ENCODE data around the gene MECP2.

MECP2 gene

DNA sequence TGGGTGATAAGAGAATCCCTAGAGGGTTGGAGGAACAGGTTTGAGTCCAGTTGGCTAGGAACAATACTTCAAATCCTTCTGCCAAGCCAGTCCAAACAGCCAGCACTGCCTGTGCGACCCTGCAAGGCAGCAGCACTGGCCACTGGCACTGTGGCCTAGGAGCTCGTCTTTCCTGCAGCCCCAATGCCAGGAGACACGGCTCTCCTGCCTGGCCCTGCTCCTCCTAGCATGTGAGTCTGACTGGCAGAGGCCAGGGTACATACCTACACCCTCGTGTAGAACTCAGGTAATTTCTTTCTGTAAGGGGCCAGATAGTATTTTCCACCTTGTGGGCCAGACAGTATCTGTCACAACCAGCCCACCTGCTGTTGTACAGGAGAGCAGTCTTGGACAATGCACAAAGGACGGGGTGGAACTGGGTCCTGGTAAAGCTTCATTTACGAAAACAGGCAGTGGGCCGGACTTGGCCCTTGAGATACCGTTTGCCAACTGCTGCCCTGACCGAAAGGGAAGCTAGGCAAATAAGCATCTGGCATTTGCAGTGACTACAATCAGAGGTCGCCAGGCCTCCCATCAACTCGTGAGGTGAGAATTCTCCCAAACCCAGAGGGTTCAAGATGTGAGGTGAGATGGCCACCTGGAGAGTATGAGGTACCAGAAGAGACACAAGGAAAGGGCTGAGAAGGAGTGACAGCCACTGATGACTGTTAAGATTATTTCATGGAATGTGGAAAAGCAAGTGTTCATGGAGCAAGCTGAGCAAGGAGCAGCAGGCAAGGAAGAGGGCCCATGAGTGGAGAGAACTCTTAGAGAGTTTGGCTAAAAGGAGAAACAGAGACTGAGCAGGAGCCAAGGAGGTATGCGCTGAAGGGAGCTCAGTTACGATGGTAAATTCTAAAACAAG lies 48.1 kb downstream of the MECP2 start:
- DNase-seq (ENCODE audit: low read depth, low spot score): no peak
- TF ChIP-seq FOXP2 (optimal IDR thresholded peaks at IDR 0.05; ENCODE audit: control extremely low read depth, extremely low read length, insufficient read depth) (no peak), POLR2AphosphoS5 (IDR thresholded peaks at IDR 0.05; ENCODE audit: borderline replicate concordance, low read depth, low read length) (no peak), EZH2 (IDR thresholded peaks at IDR 0.05) (no peak)
- no peak overlapping the region for H3K4me3 ChIP-seq
- no peaks in the 10 kb centered on the region for H3K36me3 ChIP-seq (ENCODE audit: insufficient read depth, low read length)
- H3K9me3 ChIP-seq (ENCODE audit: low read depth, low read length): no peaks in the 10 kb centered on the region
- H3K9ac ChIP-seq (ENCODE audit: insufficient read length): no peak overlapping the region
- H3K27ac ChIP-seq: no peak overlapping the region

DNA sequence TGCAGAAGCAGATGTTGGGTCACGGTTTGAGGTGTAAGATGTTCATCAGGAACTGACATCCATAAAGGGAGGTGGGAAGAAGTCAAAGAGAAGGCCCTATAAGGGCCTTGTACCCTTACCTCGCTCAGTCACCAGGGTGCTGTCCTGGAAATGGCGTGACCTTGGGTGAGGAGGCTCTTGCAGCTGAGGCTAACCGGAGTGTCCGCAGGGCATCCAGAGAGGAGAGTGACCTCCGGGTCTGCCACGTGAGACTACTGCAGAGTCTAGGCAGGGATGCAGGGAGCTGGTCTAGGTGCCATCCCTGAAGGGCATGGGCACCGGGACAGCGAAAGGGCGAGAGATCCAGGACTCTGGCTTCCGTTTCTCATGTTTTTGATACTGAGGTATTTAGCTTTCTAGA lies 49.1 kb downstream of the MECP2 start:
- TF ChIP-seq POLR2AphosphoS5 (IDR thresholded peaks at IDR 0.05; ENCODE audit: borderline replicate concordance, low read depth, low read length): no peak
- no peak for TF ChIP-seq EZH2 (IDR thresholded peaks at IDR 0.05)
- no peak for TF ChIP-seq FOXP2 (optimal IDR thresholded peaks at IDR 0.05; ENCODE audit: control extremely low read depth, extremely low read length, insufficient read depth)
- H3K36me3 ChIP-seq (ENCODE audit: insufficient read depth, low read length): 0 out of 2 replicates have a peak, but pooled peaks cover 3% of the 10 kb centered on the region
- H3K4me3 ChIP-seq: no peak overlapping the region
- no peak overlapping the region for H3K9ac ChIP-seq (ENCODE audit: insufficient read length)
- H3K27ac ChIP-seq: no peak overlapping the region
- DNase-seq (ENCODE audit: low read depth, low spot score): no peak
- no peaks in the 10 kb centered on the region for H3K9me3 ChIP-seq (ENCODE audit: low read depth, low read length)

DNA sequence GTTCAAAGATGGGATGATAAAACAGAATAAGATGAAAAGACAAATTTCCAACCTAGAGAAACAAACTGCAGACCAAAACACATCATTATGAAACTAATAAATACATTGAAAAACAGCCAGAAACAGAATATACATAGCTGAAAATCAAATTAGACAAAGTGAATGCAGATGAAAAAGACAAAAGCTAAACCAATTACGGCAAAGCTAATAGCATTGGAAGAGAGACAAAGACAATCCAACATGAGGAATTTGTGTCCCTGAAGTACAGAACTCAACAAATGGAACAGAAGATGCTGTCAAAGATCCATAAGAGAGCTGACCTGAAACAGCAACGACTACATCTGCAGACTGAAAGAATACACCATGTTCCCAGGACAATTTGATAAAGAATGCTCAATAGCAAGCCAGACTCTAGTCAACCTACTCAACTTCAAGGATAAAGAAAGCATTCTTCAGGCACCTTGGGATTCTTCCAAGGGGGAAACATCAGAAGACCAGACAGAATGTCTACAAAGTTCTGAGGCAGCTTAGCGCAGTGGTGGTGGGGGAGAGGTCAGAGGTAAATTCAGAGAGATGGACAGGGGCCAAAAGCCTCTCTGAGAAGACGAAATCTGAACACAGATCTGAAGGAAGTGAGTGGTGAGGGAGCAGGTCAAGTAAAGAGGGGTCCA lies 50.4 kb downstream of the MECP2 start:
- no peak for DNase-seq (ENCODE audit: low read depth, low spot score)
- Histone ChIP-seq H3K27ac (peak overlapping the region; percentile 91), H3K9ac (ENCODE audit: insufficient read length) (peak overlapping the region; percentile 32), H3K4me3 (peak overlapping the region; percentile 60), H3K36me3 (ENCODE audit: insufficient read depth, low read length) (0 out of 2 replicates have a peak, but pooled peaks cover 3% of the 10 kb centered on the region), H3K9me3 (ENCODE audit: low read depth, low read length) (no peaks in the 10 kb centered on the region)
- TF ChIP-seq FOXP2 (optimal IDR thresholded peaks at IDR 0.05; ENCODE audit: control extremely low read depth, extremely low read length, insufficient read depth) (no peak), POLR2AphosphoS5 (IDR thresholded peaks at IDR 0.05; ENCODE audit: borderline replicate concordance, low read depth, low read length) (no peak), EZH2 (IDR thresholded peaks at IDR 0.05) (no peak)

- H3K27ac ChIP-seq: peak overlapping the region; percentile 91
- H3K4me3 ChIP-seq: peak overlapping the region; percentile 60
- peak overlapping the region; percentile 32 for H3K9ac ChIP-seq (ENCODE audit: insufficient read length)
- TF ChIP-seq EZH2 (IDR thresholded peaks at IDR 0.05) (no peak), FOXP2 (optimal IDR thresholded peaks at IDR 0.05; ENCODE audit: control extremely low read depth, extremely low read length, insufficient read depth) (no peak), POLR2AphosphoS5 (IDR thresholded peaks at IDR 0.05; ENCODE audit: borderline replicate concordance, low read depth, low read length) (no peak)
- no peaks in the 10 kb centered on the region for H3K9me3 ChIP-seq (ENCODE audit: low read depth, low read length)
- H3K36me3 ChIP-seq (ENCODE audit: insufficient read depth, low read length): 0 out of 2 replicates have a peak, but pooled peaks cover 3% of the 10 kb centered on the region
- peak; percentile 26 for DNase-seq (ENCODE audit: low read depth, low spot score)
Observed at GRCh38 chrX:154046031-154046781, 51.3 kb downstream of the MECP2 start.

- no peaks in the 10 kb centered on the region for H3K9me3 ChIP-seq (ENCODE audit: low read depth, low read length)
Observed at GRCh38 chrX:154044091-154044490, 53.4 kb downstream of the MECP2 start.

GRCh38 chrX:154043003-154043763 lies 54.3 kb downstream of the MECP2 start:
- Histone ChIP-seq H3K27ac (0 out of 2 replicates have a peak overlapping the region, but pooled peaks have one; percentile 13), H3K4me3 (no peak overlapping the region), H3K36me3 (ENCODE audit: insufficient read depth, low read length) (0 out of 2 replicates have a peak, but pooled peaks cover 3% of the 10 kb centered on the region), H3K9ac (ENCODE audit: insufficient read length) (no peak overlapping the region), H3K9me3 (ENCODE audit: low read depth, low read length) (no peaks in the 10 kb centered on the region)
- no peak for DNase-seq (ENCODE audit: low read depth, low spot score)
- TF ChIP-seq FOXP2 (optimal IDR thresholded peaks at IDR 0.05; ENCODE audit: control extremely low read depth, extremely low read length, insufficient read depth) (no peak), EZH2 (IDR thresholded peaks at IDR 0.05) (no peak), POLR2AphosphoS5 (IDR thresholded peaks at IDR 0.05; ENCODE audit: borderline replicate concordance, low read depth, low read length) (no peak)

More at GRCh38 chrX:154044091-154044490, 53.4 kb downstream of the MECP2 start:
- DNase-seq (ENCODE audit: low read depth, low spot score): no peak
- no peak overlapping the region for H3K9ac ChIP-seq (ENCODE audit: insufficient read length)
- no peak for TF ChIP-seq EZH2 (IDR thresholded peaks at IDR 0.05)
- no peak for TF ChIP-seq POLR2AphosphoS5 (IDR thresholded peaks at IDR 0.05; ENCODE audit: borderline replicate concordance, low read depth, low read length)
- 0 out of 2 replicates have a peak, but pooled peaks cover 3% of the 10 kb centered on the region for H3K36me3 ChIP-seq (ENCODE audit: insufficient read depth, low read length)
- no peak overlapping the region for H3K27ac ChIP-seq
- H3K4me3 ChIP-seq: no peak overlapping the region

GRCh38 chrX:154040863-154041262 lies 56.7 kb downstream of the MECP2 start:
- TF ChIP-seq EZH2 (IDR thresholded peaks at IDR 0.05) (no peak), FOXP2 (optimal IDR thresholded peaks at IDR 0.05; ENCODE audit: control extremely low read depth, extremely low read length, insufficient read depth) (no peak), POLR2AphosphoS5 (IDR thresholded peaks at IDR 0.05; ENCODE audit: borderline replicate concordance, low read depth, low read length) (no peak)
- Histone ChIP-seq H3K9ac (ENCODE audit: insufficient read length) (no peak overlapping the region), H3K36me3 (ENCODE audit: insufficient read depth, low read length) (0 out of 2 replicates have a peak, but pooled peaks cover 3% of the 10 kb centered on the region), H3K9me3 (ENCODE audit: low read depth, low read length) (no peaks in the 10 kb centered on the region), H3K4me3 (no peak overlapping the region), H3K27ac (no peak overlapping the region)
- DNase-seq (ENCODE audit: low read depth, low spot score): no peak

Data from SK-N-MC (cell line).